Measurements from ENCODE around the gene SORCS3.

DNA sequence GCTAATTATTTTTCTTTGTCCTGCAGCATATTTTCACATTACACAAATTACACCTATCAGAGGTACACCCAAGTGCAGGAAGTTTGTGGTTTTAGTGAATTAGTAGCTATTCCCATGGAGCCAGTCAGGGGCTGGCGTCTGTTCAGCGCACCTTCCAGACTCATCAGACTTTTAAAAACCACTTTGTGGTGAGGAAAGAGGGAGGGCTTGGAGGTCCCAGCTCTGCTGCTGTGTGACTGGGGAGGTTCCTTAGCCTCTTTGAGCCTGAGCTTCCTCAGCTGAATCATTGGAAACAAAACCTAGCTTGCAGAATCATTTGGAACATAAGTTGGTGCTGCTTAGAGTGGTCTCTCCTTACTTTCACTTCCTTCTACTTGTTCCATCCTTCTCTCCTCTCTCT lies 175.4 kb downstream of the SORCS3 start:
- no peak for TF ChIP-seq POLR2A (IDR thresholded peaks at IDR 0.05)
- TF ChIP-seq, protein P1, sequence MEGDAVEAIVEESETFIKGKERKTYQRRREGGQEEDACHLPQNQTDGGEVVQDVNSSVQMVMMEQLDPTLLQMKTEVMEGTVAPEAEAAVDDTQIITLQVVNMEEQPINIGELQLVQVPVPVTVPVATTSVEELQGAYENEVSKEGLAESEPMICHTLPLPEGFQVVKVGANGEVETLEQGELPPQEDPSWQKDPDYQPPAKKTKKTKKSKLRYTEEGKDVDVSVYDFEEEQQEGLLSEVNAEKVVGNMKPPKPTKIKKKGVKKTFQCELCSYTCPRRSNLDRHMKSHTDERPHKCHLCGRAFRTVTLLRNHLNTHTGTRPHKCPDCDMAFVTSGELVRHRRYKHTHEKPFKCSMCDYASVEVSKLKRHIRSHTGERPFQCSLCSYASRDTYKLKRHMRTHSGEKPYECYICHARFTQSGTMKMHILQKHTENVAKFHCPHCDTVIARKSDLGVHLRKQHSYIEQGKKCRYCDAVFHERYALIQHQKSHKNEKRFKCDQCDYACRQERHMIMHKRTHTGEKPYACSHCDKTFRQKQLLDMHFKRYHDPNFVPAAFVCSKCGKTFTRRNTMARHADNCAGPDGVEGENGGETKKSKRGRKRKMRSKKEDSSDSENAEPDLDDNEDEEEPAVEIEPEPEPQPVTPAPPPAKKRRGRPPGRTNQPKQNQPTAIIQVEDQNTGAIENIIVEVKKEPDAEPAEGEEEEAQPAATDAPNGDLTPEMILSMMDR (IDR thresholded peaks at IDR 0.05), result no peak
